Measurements from ENCODE around the gene TNNC1. TPM values are rescaled to one million over a fixed set of nuclear protein-coding genes. Genes with fewer than 3 reads are reported as not detected.

Gene TNNC1
- total and polyA plus RNA-seq, 2 donors (not counting 3 experiments of a cell fraction or from before 2014, with no cell fraction given): 0.12 TPM; not detected in 1

DNA sequence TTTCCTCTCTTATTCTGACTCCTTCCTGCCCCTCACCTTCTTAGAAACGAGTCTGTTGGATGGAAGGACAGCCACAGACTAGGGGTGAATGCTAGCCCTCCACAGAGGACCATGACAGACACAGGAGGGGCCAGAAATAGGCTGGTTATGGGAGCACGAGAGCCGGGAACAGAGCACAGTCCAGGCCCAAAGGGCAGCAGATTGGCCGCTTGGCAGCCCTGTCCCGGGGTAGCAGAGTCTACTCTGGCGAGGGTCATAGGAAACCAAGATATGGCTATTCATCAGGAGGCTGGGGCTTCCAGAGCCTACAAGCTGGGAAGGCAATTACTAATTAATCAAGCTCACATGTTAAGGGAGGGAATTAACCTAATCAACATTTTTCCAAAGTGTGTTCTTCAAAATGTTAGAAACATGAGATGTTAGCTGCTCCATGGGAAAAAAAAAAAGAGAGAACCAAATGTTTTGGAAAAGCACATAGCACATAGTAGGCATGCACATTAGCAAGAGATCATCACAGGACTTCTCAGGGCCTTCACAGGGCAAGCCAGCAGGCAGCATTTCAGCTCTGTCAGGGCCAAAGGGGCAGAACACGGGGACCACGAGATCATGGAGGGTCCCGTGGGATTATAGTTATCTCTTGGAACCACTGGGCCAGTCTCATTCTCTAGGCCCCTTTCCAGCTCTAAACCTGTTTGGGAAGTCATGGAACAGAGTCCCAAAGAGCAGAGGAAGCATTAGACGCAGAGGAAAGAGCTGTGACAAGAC lies 22.2 kb downstream of the TNNC1 start:
- Histone ChIP-seq H3K79me2 (ENCODE audit: control insufficient read depth, insufficient read depth, low read length) (no peaks in the 10 kb centered on the region), H3K9me3 (replicated peaks; ENCODE audit: control insufficient read depth, insufficient read depth, low read length) (no peaks in the 10 kb centered on the region), H3K27ac (ENCODE audit: insufficient read depth, low read depth, low read length) (no peak overlapping the region), H3K4me1 (ENCODE audit: control insufficient read depth, extremely low read depth, insufficient read depth, low read length) (peaks cover 25% of the 10 kb centered on the region), H3K36me3 (ENCODE audit: control insufficient read depth in 2 of 2, extremely low read depth in 1 of 2, insufficient read depth in 2 of 2, low read length in 2 of 2) (peaks cover 0 to 2% of the 10 kb centered on the region in 2 experiments), H3K4me3 (replicated peaks in 1 of 3; ENCODE audit: insufficient read depth in 1 of 3, low read depth in 1 of 3, low read length in 3 of 3) (no peak overlapping the region), H3K4me2 (ENCODE audit: insufficient read depth, low read length) (no peak overlapping the region), H4K20me1 (replicated peaks; ENCODE audit: control insufficient read depth, extremely low read depth, insufficient read depth, low read length) (no peaks in the 10 kb centered on the region), H3K9me1 (replicated peaks; ENCODE audit: control insufficient read depth, extremely low read depth, insufficient read depth, low read length) (no peaks in the 10 kb centered on the region), H2AFZ (ENCODE audit: low read depth, low read length) (no peak overlapping the region), H3K27me3 (ENCODE audit: control insufficient read depth in 2 of 2, insufficient read depth in 2 of 2, low read length in 2 of 2) (no peaks in the 10 kb centered on the region), H3K9ac (replicated peaks; ENCODE audit: extremely low read depth, insufficient read depth, low read length) (no peak overlapping the region)
- DNase-seq (ENCODE audit: low read depth, low spot score) (no peak), FAIRE-seq (no peak)
- BruUV-seq (replicated peaks): no TSS peak
- TF ChIP-seq FOS (IDR thresholded peaks at IDR 0.05; ENCODE audit: borderline replicate concordance, insufficient read depth, low read length) (no peak), JUN (IDR thresholded peaks at IDR 0.05; ENCODE audit: borderline replicate concordance, insufficient read depth, insufficient read length, low read depth) (no peak), GATA2 (IDR thresholded peaks at IDR 0.05; ENCODE audit: insufficient read depth, insufficient read length, low read depth, low read length) (no peak)
- intact Hi-C loops (cut with micrococcal nuclease): no loop called here
- dilution Hi-C loops (cut with MboI; ENCODE audit: extremely low pct_ligation_motif_present, low sequenced_read_pairs): no loop called here
- ChIA-PET POLR2A (no interaction called here), CTCF (interaction anchor here (1.0 to 3.2 kb wide), 3 partner anchors 15 to 211 kb away, joined by 4 to 26 read pairs (median 4); no protein-coding TSS in a partner anchor)

DNA sequence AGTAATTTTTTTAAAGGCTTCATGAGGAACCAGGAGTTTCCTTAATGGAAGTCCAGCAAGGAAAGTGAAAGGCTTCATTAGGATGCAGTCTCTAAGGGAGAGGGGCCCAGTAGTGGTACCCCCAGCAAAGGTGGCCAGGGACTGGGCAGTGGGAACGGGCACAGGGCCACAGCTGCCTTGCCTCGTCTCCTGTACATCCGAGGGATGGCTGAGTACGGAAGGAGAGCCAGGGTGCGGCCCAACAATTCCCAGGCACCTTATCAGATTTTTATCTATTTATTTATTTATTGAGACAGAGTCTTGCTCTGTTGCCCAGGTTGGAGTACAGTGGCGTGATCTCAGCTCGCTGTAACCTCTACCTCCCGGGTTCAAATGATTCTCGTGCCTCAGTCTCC lies 23.4 kb downstream of the TNNC1 start:
- Histone ChIP-seq H3K27me3 (ENCODE audit: control insufficient read depth in 2 of 2, insufficient read depth in 2 of 2, low read length in 2 of 2) (no peaks in the 10 kb centered on the region), H4K20me1 (replicated peaks; ENCODE audit: control insufficient read depth, extremely low read depth, insufficient read depth, low read length) (no peaks in the 10 kb centered on the region), H2AFZ (ENCODE audit: low read depth, low read length) (no peak overlapping the region), H3K9me3 (replicated peaks; ENCODE audit: control insufficient read depth, insufficient read depth, low read length) (no peaks in the 10 kb centered on the region), H3K9ac (replicated peaks; ENCODE audit: extremely low read depth, insufficient read depth, low read length) (peak overlapping the region; percentile 62), H3K4me2 (ENCODE audit: insufficient read depth, low read length) (no peak overlapping the region), H3K36me3 (ENCODE audit: control insufficient read depth in 2 of 2, extremely low read depth in 1 of 2, insufficient read depth in 2 of 2, low read length in 2 of 2) (no peaks in the 10 kb centered on the region), H3K79me2 (ENCODE audit: control insufficient read depth, insufficient read depth, low read length) (no peaks in the 10 kb centered on the region), H3K27ac (ENCODE audit: insufficient read depth, low read depth, low read length) (peak overlapping the region; percentile 96), H3K9me1 (replicated peaks; ENCODE audit: control insufficient read depth, extremely low read depth, insufficient read depth, low read length) (no peaks in the 10 kb centered on the region), H3K4me1 (ENCODE audit: control insufficient read depth, extremely low read depth, insufficient read depth, low read length) (peaks cover 25% of the 10 kb centered on the region), H3K4me3 (replicated peaks in 1 of 3; ENCODE audit: insufficient read depth in 1 of 3, low read depth in 1 of 3, low read length in 3 of 3) (no peak overlapping the region)
- no peak for TF ChIP-seq EZH2 (IDR thresholded peaks at IDR 0.05; ENCODE audit: borderline replicate concordance, low read depth, low read length, severe bottlenecking)
- TF ChIP-seq, protein P1, sequence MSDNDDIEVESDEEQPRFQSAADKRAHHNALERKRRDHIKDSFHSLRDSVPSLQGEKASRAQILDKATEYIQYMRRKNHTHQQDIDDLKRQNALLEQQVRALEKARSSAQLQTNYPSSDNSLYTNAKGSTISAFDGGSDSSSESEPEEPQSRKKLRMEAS (IDR thresholded peaks at IDR 0.05; ENCODE audit: insufficient read depth, insufficient read length): no peak
- no peak for TF ChIP-seq GATA2 (IDR thresholded peaks at IDR 0.05; ENCODE audit: insufficient read depth, insufficient read length, low read depth, low read length)
- TF ChIP-seq POLR2A (IDR thresholded peaks at IDR 0.05; ENCODE audit: low read depth, low read length): no peak
- TF ChIP-seq, protein P2, sequence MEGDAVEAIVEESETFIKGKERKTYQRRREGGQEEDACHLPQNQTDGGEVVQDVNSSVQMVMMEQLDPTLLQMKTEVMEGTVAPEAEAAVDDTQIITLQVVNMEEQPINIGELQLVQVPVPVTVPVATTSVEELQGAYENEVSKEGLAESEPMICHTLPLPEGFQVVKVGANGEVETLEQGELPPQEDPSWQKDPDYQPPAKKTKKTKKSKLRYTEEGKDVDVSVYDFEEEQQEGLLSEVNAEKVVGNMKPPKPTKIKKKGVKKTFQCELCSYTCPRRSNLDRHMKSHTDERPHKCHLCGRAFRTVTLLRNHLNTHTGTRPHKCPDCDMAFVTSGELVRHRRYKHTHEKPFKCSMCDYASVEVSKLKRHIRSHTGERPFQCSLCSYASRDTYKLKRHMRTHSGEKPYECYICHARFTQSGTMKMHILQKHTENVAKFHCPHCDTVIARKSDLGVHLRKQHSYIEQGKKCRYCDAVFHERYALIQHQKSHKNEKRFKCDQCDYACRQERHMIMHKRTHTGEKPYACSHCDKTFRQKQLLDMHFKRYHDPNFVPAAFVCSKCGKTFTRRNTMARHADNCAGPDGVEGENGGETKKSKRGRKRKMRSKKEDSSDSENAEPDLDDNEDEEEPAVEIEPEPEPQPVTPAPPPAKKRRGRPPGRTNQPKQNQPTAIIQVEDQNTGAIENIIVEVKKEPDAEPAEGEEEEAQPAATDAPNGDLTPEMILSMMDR (IDR thresholded peaks at IDR 0.05; ENCODE audit: extremely low read depth in 1 of 2, insufficient read depth in 1 of 2, low read depth in 1 of 2, low read length in 2 of 2): no peak
- TF ChIP-seq JUN (IDR thresholded peaks at IDR 0.05; ENCODE audit: borderline replicate concordance, insufficient read depth, insufficient read length, low read depth): no peak
- TF ChIP-seq MYC (IDR thresholded peaks at IDR 0.05; ENCODE audit: low read depth, low read length): no peak
- TF ChIP-seq POLR2AphosphoS5 (IDR thresholded peaks at IDR 0.05; ENCODE audit: insufficient read depth, low read depth, low read length): no peak
- TF ChIP-seq FOS (IDR thresholded peaks at IDR 0.05; ENCODE audit: borderline replicate concordance, insufficient read depth, low read length): no peak
- intact Hi-C loops (cut with micrococcal nuclease): no loop called here
- dilution Hi-C loops (cut with MboI; ENCODE audit: extremely low pct_ligation_motif_present, low sequenced_read_pairs): no loop called here
- DNase-seq (ENCODE audit: low read depth, low spot score) (no peak), FAIRE-seq (no peak)
- ChIA-PET CTCF (interaction anchor here (3.2 kb wide), 1 partner anchor 16 kb away, joined by 26 read pairs; no protein-coding TSS in a partner anchor), POLR2A (no interaction called here)
- no TSS peak for BruUV-seq (replicated peaks)

Measured in endothelial cell of umbilical vein (primary cell).